ENCODE results near the gene CCSER1.

GRCh38 chr4:91422011-91422410, 1294.8 kb downstream of the CCSER1 start:
- TF ChIP-seq CTCF (IDR thresholded peaks at IDR 0.05; ENCODE audit: low read length) = no peak
- TF ChIP-seq EZH2 (IDR thresholded peaks at IDR 0.05; ENCODE audit: borderline replicate concordance, low read length) = no peak

Data from OCI-LY1 (cell line).